ENCODE results near the gene CEP44.
"Not testable (repeated sequence)": the region's sequence is repeated elsewhere in the genome, so short reads cannot be mapped to it uniquely, and the experiment has no call there.

Gene CEP44

GRCh38 chr4:174332741-174333493 is 49.2 kb downstream of the CEP44 start:
- DNase-seq: no peak

GRCh38 chr4:174334628-174335027 is 50.9 kb downstream of the CEP44 start:
- DNase-seq: no peak

- DNase-seq: no peak
Measured at GRCh38 chr4:174340714-174341113, 57.0 kb downstream of the CEP44 start.

GRCh38 chr4:174349156-174349555 is 65.4 kb downstream of the CEP44 start:
- no peak for DNase-seq

- peak in 1 of 2 experiments; percentile 18 for DNase-seq
Measured at GRCh38 chr4:174352061-174352819, 68.5 kb downstream of the CEP44 start.

- DNase-seq: no peak
Measured at GRCh38 chr4:174357321-174357720, 73.6 kb downstream of the CEP44 start.

GRCh38 chr4:174358410-174358809 is 74.7 kb downstream of the CEP44 start:
- no peak for DNase-seq

GRCh38 chr4:174358829-174359228 is 75.1 kb downstream of the CEP44 start:
- DNase-seq: no peak

- no peak for DNase-seq
Measured at GRCh38 chr4:174362340-174362739, 78.6 kb downstream of the CEP44 start.

GRCh38 chr4:174363782-174364181 is 80.1 kb downstream of the CEP44 start:
- not testable (repeated sequence) for DNase-seq

- DNase-seq: peak; percentile 30 to 33
Measured at GRCh38 chr4:174365018-174365587, 81.4 kb downstream of the CEP44 start.

GRCh38 chr4:174369985-174370384 is 86.3 kb downstream of the CEP44 start:
- DNase-seq: no peak

- DNase-seq: no peak
Measured at GRCh38 chr4:174373821-174374220, 90.1 kb downstream of the CEP44 start.

GRCh38 chr4:174375422-174375821 is 91.7 kb downstream of the CEP44 start:
- no peak for DNase-seq

GRCh38 chr4:174377613-174378012 is 93.9 kb downstream of the CEP44 start:
- DNase-seq: no peak

- no peak for DNase-seq
Measured at GRCh38 chr4:174378951-174379350, 95.2 kb downstream of the CEP44 start.

GRCh38 chr4:174380206-174380605 is 96.5 kb downstream of the CEP44 start:
- not testable (repeated sequence) for DNase-seq

GRCh38 chr4:174380699-174381439 is 97.2 kb downstream of the CEP44 start:
- no peak for DNase-seq

- DNase-seq: no peak
Measured at GRCh38 chr4:174381440-174381800, 97.7 kb downstream of the CEP44 start.
